ENCODE data around the gene TMPRSS11F.

The TMPRSS11F gene

GRCh38 chr4:68076194-68076593 lies 53.5 kb downstream of the TMPRSS11F start:
- DNase-seq = no peak

DNA sequence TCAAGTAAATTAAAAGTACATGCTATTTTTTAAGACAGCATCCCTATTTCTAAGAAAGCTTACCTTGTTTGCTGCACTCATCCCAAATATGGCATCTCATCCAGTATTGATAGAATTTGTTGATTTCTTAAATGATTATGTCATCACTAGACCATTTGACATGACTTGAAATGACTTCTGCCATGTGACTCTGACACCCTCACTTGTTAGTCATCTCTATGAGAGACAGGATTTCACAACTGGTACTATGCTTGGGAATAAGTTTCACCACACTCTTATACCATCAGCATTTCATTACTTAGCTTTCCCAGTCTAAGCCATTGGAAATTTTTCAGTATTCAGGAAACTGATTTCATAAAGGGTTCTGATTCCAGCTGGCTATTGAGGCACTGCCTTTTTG lies 55.3 kb downstream of the TMPRSS11F start:
- no peak for DNase-seq

DNA sequence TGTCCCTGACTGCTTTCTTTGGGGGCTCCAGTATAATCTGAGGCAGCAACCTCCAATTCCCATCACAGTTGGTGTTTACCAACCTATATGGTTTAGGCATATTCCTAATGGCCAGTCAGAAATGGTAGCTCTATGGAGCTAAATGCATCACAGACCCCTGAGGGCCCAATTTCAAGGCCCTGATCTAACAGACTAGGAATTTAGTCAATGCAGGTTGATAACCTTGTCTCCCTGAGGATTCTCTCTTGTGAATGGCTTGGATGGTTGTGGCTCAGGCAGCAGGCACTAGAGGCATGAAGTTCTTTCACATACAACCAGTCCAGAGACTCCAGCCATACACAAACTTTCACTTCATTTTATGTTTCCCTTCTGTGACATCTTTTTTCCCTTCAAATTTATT lies 59.4 kb downstream of the TMPRSS11F start:
- DNase-seq = no peak

DNA sequence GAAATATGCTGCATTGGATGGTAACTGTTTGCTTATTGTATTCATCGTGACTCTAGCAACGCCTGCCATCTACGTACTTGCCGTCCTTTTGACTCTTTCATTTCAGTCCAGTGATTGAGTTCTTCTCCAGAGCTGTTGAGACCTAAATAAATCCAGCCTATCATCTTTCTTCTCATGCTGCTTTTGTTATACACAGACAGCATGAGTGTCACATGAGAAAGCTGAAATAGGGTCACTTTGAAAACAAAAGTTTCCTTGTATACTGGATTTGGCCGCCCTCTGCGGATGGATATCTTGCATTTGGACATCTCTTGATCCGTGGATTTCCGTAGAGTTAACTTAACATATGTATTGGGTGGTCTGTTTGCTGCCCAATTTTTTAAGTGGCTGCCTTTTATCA lies 67.2 kb downstream of the TMPRSS11F start:
- DNase-seq = no peak

DNA sequence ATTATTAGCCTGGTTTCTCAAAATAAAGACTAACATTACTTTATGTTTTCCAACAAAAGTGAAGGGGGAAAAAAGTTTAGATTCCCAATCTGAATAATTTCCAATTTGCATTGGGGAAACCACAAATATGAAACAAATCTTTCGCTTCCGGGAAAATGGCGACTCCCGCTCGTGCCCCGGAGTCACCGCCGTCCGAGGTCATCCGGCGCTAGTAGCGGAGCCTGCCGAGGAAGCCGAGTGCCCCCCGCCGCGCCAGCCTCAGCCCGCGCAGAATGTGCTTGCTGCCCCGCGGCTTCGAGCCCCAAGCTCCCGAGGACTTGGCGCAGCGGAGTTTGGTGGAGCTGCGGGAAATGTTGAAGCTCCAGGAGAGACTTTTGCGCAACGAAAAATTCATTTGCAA lies 91.4 kb downstream of the TMPRSS11F start:
- DNase-seq = no peak

DNA sequence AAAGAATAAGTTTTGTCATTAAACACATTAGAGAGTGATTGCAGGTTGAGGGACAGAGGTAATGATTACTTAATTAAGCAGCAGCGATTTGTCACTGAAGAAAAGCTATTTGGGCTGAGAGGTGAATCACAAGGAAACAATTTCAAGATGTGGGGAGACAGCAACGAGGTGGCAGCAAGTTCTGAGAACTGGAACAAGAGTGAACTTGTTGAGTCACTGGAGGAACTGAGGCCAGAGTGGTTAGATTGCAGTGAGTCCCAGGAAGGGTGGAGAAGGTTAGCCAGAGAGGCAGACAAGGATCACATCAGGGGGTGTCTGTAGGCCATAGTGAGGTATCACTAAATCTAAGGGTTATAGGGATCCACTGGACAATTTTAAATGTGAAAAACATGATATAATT lies 108.5 kb downstream of the TMPRSS11F start:
- peak; percentile 33 for DNase-seq

- DNase-seq = no peak
These were observed 118.0 kb downstream of the TMPRSS11F start for GRCh38 chr4:68011684-68012083.
